Bronchial epithelial cell (primary cell): Measurements from ENCODE around the gene LRIF1. TPM values are rescaled to one million over a fixed set of nuclear protein-coding genes. Genes with fewer than 3 reads are reported as not detected.

Experiments
- DNase-seq: peaks from one replicate; pipeline ENCODE4 v3.0.0-alpha.2; 2010; ENCODE audit warnings: low read depth
- FAIRE-seq: peaks from 2 replicates; lab custom pipeline; 2011; peaks lifted over from hg19 to GRCh38; lab: Jason Lieb, UNC
- H3K27me3 ChIP-seq: 2 replicates; pipeline ENCODE4 v1.5.1; 2011; ENCODE audit warnings: low read length; ENCODE audit not compliant: control insufficient read depth, insufficient read depth
- H3K36me3 ChIP-seq: 2 replicates; pipeline ENCODE4 v1.5.1; 2011; ENCODE audit warnings: low read length; ENCODE audit not compliant: control insufficient read depth, insufficient read depth
- H3K4me3 ChIP-seq: 2 replicates; pipeline ENCODE4 v1.5.1; 2011; ENCODE audit warnings: mild to moderate bottlenecking, low read depth, low read length, control low read depth
- total RNA-seq: library from RNA; depleted of rRNA; stranded (reverse); fragments of >200 nt; gene quantifications from 2 replicates; pipeline ENCODE4 v1.2.1, GENCODE V29; 2014
- TF ChIP-seq, protein P1 (sequence below): IDR thresholded peaks from 2 replicates; pipeline ENCODE4 v1.5.1; 2011; ENCODE audit warnings: mild to moderate bottlenecking, moderate library complexity, low read length, control low read depth, inconsistent platforms; ENCODE audit not compliant: insufficient read depth, severe bottlenecking

LRIF1 gene
- total RNA-seq, 1 donor from 2014 or later = 12.1 TPM

DNA sequence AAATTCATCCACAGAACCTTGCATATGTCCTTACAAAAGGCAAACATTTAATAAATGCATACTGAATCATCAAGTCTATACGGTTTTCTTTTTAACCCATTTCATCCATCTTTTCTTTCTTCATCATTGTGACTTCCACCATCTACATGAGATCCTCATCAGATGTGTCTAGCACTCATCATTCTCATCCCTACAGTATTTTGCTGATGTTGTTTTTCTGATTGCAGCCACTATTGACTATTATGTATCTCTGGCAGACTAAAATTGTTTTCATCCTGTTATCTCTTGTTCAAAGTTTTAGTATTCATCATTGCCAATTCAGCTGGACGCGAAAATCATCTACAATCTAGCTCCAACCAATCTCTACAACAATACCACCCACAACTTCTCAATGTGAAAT lies 5.9 kb downstream of the LRIF1 start:
- TF ChIP-seq, protein P1, sequence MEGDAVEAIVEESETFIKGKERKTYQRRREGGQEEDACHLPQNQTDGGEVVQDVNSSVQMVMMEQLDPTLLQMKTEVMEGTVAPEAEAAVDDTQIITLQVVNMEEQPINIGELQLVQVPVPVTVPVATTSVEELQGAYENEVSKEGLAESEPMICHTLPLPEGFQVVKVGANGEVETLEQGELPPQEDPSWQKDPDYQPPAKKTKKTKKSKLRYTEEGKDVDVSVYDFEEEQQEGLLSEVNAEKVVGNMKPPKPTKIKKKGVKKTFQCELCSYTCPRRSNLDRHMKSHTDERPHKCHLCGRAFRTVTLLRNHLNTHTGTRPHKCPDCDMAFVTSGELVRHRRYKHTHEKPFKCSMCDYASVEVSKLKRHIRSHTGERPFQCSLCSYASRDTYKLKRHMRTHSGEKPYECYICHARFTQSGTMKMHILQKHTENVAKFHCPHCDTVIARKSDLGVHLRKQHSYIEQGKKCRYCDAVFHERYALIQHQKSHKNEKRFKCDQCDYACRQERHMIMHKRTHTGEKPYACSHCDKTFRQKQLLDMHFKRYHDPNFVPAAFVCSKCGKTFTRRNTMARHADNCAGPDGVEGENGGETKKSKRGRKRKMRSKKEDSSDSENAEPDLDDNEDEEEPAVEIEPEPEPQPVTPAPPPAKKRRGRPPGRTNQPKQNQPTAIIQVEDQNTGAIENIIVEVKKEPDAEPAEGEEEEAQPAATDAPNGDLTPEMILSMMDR = no peak
- DNase-seq = no peak
- Histone ChIP-seq H3K27me3 (no peaks in the 10 kb centered on the region), H3K36me3 (no peaks in the 10 kb centered on the region), H3K4me3 (no peak overlapping the region)
- no peak for FAIRE-seq

DNA sequence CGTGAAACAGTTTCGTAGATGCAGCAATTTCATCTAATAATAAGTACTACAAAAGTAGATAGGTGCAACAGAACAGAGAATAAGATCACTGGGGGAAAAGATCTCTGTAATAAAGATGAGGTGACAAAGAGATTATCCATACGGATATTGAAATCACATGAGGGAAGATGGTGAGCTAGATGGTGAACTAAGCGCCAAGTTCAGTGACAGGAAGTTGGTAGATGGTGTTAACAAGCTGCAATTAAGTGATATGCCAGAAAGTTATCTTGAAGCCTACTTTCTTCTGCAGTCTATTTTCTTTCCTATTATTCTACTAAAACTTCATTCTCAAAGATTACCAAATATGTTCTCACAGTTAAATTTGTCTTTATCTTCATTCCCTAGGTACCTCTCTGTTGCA lies 7.1 kb downstream of the LRIF1 start:
- TF ChIP-seq, protein P1 = no peak
- FAIRE-seq = no peak
- H3K27me3 ChIP-seq = no peaks in the 10 kb centered on the region
- no peak overlapping the region for H3K4me3 ChIP-seq
- DNase-seq = no peak
- H3K36me3 ChIP-seq = no peaks in the 10 kb centered on the region

GRCh38 chr1:110953031-110953430 lies 10.7 kb downstream of the LRIF1 start:
- Histone ChIP-seq H3K4me3 (no peak overlapping the region), H3K27me3 (no peaks in the 10 kb centered on the region), H3K36me3 (no peaks in the 10 kb centered on the region)
- DNase-seq (no peak), FAIRE-seq (no peak)
- TF ChIP-seq, protein P1 = no peak

- H3K27me3 ChIP-seq = no peaks in the 10 kb centered on the region
- H3K4me3 ChIP-seq = no peak overlapping the region
- DNase-seq = no peak
- FAIRE-seq = no peak
- TF ChIP-seq, protein P1 = no peak
- no peaks in the 10 kb centered on the region for H3K36me3 ChIP-seq
Observed at GRCh38 chr1:110952031-110952430, 11.7 kb downstream of the LRIF1 start.

GRCh38 chr1:110951161-110951560 lies 12.6 kb downstream of the LRIF1 start:
- FAIRE-seq = no peak
- TF ChIP-seq, protein P1 = no peak
- Histone ChIP-seq H3K36me3 (no peaks in the 10 kb centered on the region), H3K27me3 (no peaks in the 10 kb centered on the region), H3K4me3 (no peak overlapping the region)
- DNase-seq = no peak
